Activated gamma-delta T cell (primary cell): ENCODE measurements around the gene CYP3A7.
"Not testable (repeated sequence)": the region's sequence is repeated elsewhere in the genome, so short reads cannot be mapped to it uniquely, and the experiment has no call there.

ENCODE experiments used
- DNase-seq: peaks from one replicate; lab custom pipeline; 2025; lab: John Stamatoyannopoulos, UW

The CYP3A7 gene

GRCh38 chr7:99699946-99700345 is 35.0 kb downstream of the CYP3A7 start:
- DNase-seq: no peak

- DNase-seq: not testable (repeated sequence)
Measured at GRCh38 chr7:99698867-99699730, 35.9 kb downstream of the CYP3A7 start.

GRCh38 chr7:99694912-99695304 is 40.1 kb downstream of the CYP3A7 start:
- no peak for DNase-seq

GRCh38 chr7:99694201-99694911 is 40.6 kb downstream of the CYP3A7 start:
- DNase-seq: no peak

GRCh38 chr7:99693427-99694200 is 41.4 kb downstream of the CYP3A7 start:
- DNase-seq: no peak

- DNase-seq: no peak
Measured at GRCh38 chr7:99693100-99693426, 41.9 kb downstream of the CYP3A7 start.

- DNase-seq: not testable (repeated sequence)
Measured at GRCh38 chr7:99692563-99692962, 42.4 kb downstream of the CYP3A7 start.

GRCh38 chr7:99691658-99692057 is 43.3 kb downstream of the CYP3A7 start:
- not testable (repeated sequence) for DNase-seq

- not testable (repeated sequence) for DNase-seq
Measured at GRCh38 chr7:99690918-99691317, 44.1 kb downstream of the CYP3A7 start.

GRCh38 chr7:99685871-99686608 is 49.0 kb downstream of the CYP3A7 start:
- not testable (repeated sequence) for DNase-seq

GRCh38 chr7:99685129-99685758 is 49.8 kb downstream of the CYP3A7 start:
- DNase-seq: no peak

- no peak for DNase-seq
Measured at GRCh38 chr7:99679400-99680191, 55.4 kb downstream of the CYP3A7 start, which contains the start of gene CYP3A5. CYP3A5 (minus strand) TSS chr7:99679996; CDS start chr7:99679896, 100 bp downstream.

- DNase-seq: no peak
Measured at GRCh38 chr7:99679032-99679399, 56.0 kb downstream of the CYP3A7 start.

- no peak for DNase-seq
Measured at GRCh38 chr7:99677648-99678045, 57.3 kb downstream of the CYP3A7 start.

- DNase-seq: no peak
Measured at GRCh38 chr7:99677013-99677647, 57.9 kb downstream of the CYP3A7 start.

- no peak for DNase-seq
Measured at GRCh38 chr7:99674995-99675742, 59.8 kb downstream of the CYP3A7 start.

- DNase-seq: no peak
Measured at GRCh38 chr7:99672573-99672972, 62.4 kb downstream of the CYP3A7 start.

- DNase-seq: no peak
Measured at GRCh38 chr7:99669782-99670181, 65.2 kb downstream of the CYP3A7 start.

- no peak for DNase-seq
Measured at GRCh38 chr7:99668541-99668940, 66.5 kb downstream of the CYP3A7 start.
